HCT116 (cell line): Measurements from ENCODE around the gene TBC1D14. TPM values are rescaled to one million over a fixed set of nuclear protein-coding genes. Genes with fewer than 3 reads are reported as not detected.

Source experiments
- ATAC-seq: fragments of 200-7000 bp; cut with Tn5 transposase; 2 replicates; pipeline ENCODE4 v1.9.1; 2020; ENCODE audit warnings: mild to moderate bottlenecking, moderate library complexity
- BruUV-seq: library from RNA; stranded (reverse); fragments of 400-500 nt; replicated peaks from 2 replicates; lab custom pipeline; 2021; lab: Mats Ljungman, UMichigan
- CTCF ChIA-PET: fragments of 300-600 bp; sonication (Branson Sonifier 250); formaldehyde crosslinking; loops from one replicate; lab custom pipeline; 2021; ENCODE audit warnings: antibody characterized with exemption; lab: Charles Lee
- POLR2A ChIA-PET: fragments of 300-600, 350-600 bp; sonication (Branson Sonifier 250); formaldehyde crosslinking; loops from one replicate; lab custom pipeline; 2021; ENCODE audit warnings: antibody characterized with exemption; lab: Charles Lee
- RAD21 ChIA-PET, 2 experiments: fragments of 300-600 bp; sonication (Branson Sonifier 250); formaldehyde crosslinking; loops; one replicate each; lab custom pipeline; 2023; ENCODE audit warnings: low total read pairs in 2 of 2; ENCODE audit not compliant: uncharacterized antibody in 2 of 2, unreplicated experiment in 2 of 2, low non-redundant PET in 1 of 2; lab: Charles Lee
- DNase-seq: peaks from one replicate; pipeline ENCODE4 v3.0.0-alpha.2; 2010; ENCODE audit warnings: low read depth, low spot score
- H2AFZ ChIP-seq: fragments of 200-600 bp; shearing (Covaris generic), sonication (generic); 2 replicates; pipeline ENCODE4 v1.6.1; 2017; ENCODE audit warnings: low read depth, mixed run types, mixed read lengths, antibody characterized with exemption, low read length; ENCODE audit not compliant: poor library complexity, severe bottlenecking
- H3K27ac ChIP-seq: 2 replicates; pipeline ENCODE4 v1.5.1; 2012; ENCODE audit warnings: low read depth, low read length
- H3K27me3 ChIP-seq: fragments of 200-600 bp; sonication (generic); 2 replicates; pipeline ENCODE4 v1.6.1; 2016; ENCODE audit warnings: mixed run types, low read length, mixed read lengths; ENCODE audit not compliant: insufficient read depth
- H3K36me3 ChIP-seq, 2 experiments: fragments of 200-500 bp in 1 of 2; fragments of 200-600 bp in 1 of 2; sonication (Bioruptor generic) in 1 of 2; sonication (generic) in 1 of 2; 2 replicates each; pipeline versions ENCODE4 v1.5.1 to v1.6.1; 2014 to 2016; ENCODE audit warnings: low read length in 2 of 2, inconsistent platforms in 1 of 2, mixed read lengths in 1 of 2, mixed run types in 1 of 2; ENCODE audit not compliant: insufficient read depth in 2 of 2, control insufficient read depth in 1 of 2
- H3K4me1 ChIP-seq, 2 experiments: fragments of 200-600 bp in 1 of 2; sonication (generic) in 1 of 2; 2 replicates each; pipeline versions ENCODE4 v1.5.1 to v1.6.1; 2012 to 2017; ENCODE audit warnings: low read length in 2 of 2, inconsistent platforms in 1 of 2, mild to moderate bottlenecking in 1 of 2, mixed read lengths in 1 of 2, mixed run types in 1 of 2, moderate library complexity in 1 of 2; ENCODE audit not compliant: insufficient read depth in 2 of 2, control insufficient read depth in 1 of 2
- H3K4me2 ChIP-seq: fragments of 200-600 bp; sonication (generic); 2 replicates; pipeline ENCODE4 v1.6.1; 2017; ENCODE audit warnings: mixed run types, low read length, mixed read lengths
- H3K4me3 ChIP-seq, 2 experiments: fragments of 200-600 bp in 1 of 2; sonication (generic) in 1 of 2; replicated peaks in 1 of 2; 2 replicates each; pipeline ENCODE4 v1.5.1; 2011 to 2016; ENCODE audit warnings: low read length in 2 of 2, control low read depth in 1 of 2, low read depth in 1 of 2, mild to moderate bottlenecking in 1 of 2, mixed read lengths in 1 of 2, mixed run types in 1 of 2
- H3K79me2 ChIP-seq: fragments of 200-600 bp; sonication (generic); 2 replicates; pipeline ENCODE4 v1.6.1; 2017; ENCODE audit warnings: mild to moderate bottlenecking, mixed run types, low read length, moderate library complexity, mixed read lengths; ENCODE audit not compliant: insufficient read depth
- H3K9ac ChIP-seq: fragments of 200-600 bp; sonication (generic); 2 replicates; pipeline ENCODE4 v1.6.1; 2016; ENCODE audit warnings: low read length, mixed read lengths
- H3K9me2 ChIP-seq: fragments of 200-600 bp; sonication (generic), shearing (Covaris generic); 2 replicates; pipeline ENCODE4 v1.6.1; 2017; ENCODE audit warnings: mixed run types, mild to moderate bottlenecking, moderate library complexity; ENCODE audit not compliant: insufficient read depth
- H3K9me3 ChIP-seq, 2 experiments: fragments of 200-500 bp in 1 of 2; fragments of 200-600 bp in 1 of 2; sonication (Bioruptor generic) in 1 of 2; sonication (generic) in 1 of 2; 2 replicates each; pipeline ENCODE4 v1.6.1; 2014 to 2017; ENCODE audit warnings: low read length in 2 of 2, mixed read lengths in 2 of 2, inconsistent platforms in 1 of 2, low read depth in 1 of 2, mild to moderate bottlenecking in 1 of 2, mixed run types in 1 of 2, moderate library complexity in 1 of 2; ENCODE audit not compliant: control insufficient read depth in 1 of 2, insufficient read depth in 1 of 2
- H4K20me1 ChIP-seq: fragments of 200-600 bp; sonication (generic), shearing (Covaris generic); 2 replicates; pipeline ENCODE4 v1.6.1; 2017; ENCODE audit warnings: mixed run types, mild to moderate bottlenecking, moderate library complexity; ENCODE audit not compliant: insufficient read depth
- CBX3 ChIP-seq: IDR thresholded peaks from 2 replicates; pipeline ENCODE4 v1.6.1; 2012; ENCODE audit warnings: low read depth
- CTCF ChIP-seq, 3 experiments: fragments of 200-600 bp in 1 of 3; sonication (generic) in 1 of 3; IDR thresholded peaks in 2 of 3; conservative IDR thresholded peaks in 1 of 3; 2 replicates each; pipeline ENCODE4 v1.5.1; 2012 to 2017; ENCODE audit warnings: low read depth in 2 of 3, low read length in 2 of 3, antibody characterized with exemption in 1 of 3, borderline replicate concordance in 1 of 3, control low read depth in 1 of 3, mild to moderate bottlenecking in 1 of 3, mixed read lengths in 1 of 3, mixed run types in 1 of 3, moderate library complexity in 1 of 3; ENCODE audit not compliant: insufficient read depth in 1 of 3
- EGR1 ChIP-seq: IDR thresholded peaks from 2 replicates; pipeline ENCODE4 v1.6.1; 2012; ENCODE audit warnings: low read depth
- EZH2 ChIP-seq: fragments of 200-600 bp; sonication (generic); IDR thresholded peaks from 2 replicates; pipeline ENCODE4 v1.6.1; 2017; ENCODE audit warnings: antibody characterized with exemption, mixed run types
- EZH2phosphoT487 ChIP-seq: fragments of 200-600 bp; IDR thresholded peaks from 2 replicates; pipeline ENCODE4 v1.6.1; 2018; ENCODE audit warnings: antibody characterized with exemption, borderline replicate concordance
- JUND ChIP-seq: IDR thresholded peaks from 2 replicates; pipeline ENCODE4 v1.6.1; 2012
- MAX ChIP-seq: IDR thresholded peaks from 2 replicates; pipeline ENCODE4 v1.6.1; 2012
- REST ChIP-seq: IDR thresholded peaks from 2 replicates; pipeline ENCODE4 v1.6.1; 2012; ENCODE audit warnings: low read depth
- SIN3A ChIP-seq: IDR thresholded peaks from 2 replicates; pipeline ENCODE4 v1.6.1; 2012; ENCODE audit warnings: low read depth
- SP1 ChIP-seq: IDR thresholded peaks from 2 replicates; pipeline ENCODE4 v1.6.1; 2012; ENCODE audit warnings: low read depth
- YY1 ChIP-seq: IDR thresholded peaks from 2 replicates; pipeline ENCODE4 v1.6.1; 2011; ENCODE audit warnings: low read length, low read depth, moderate library complexity, mild to moderate bottlenecking; ENCODE audit not compliant: insufficient replicate concordance; ENCODE audit errors: extremely low read depth
- ZFX ChIP-seq: fragments of 450-650 bp; IDR thresholded peaks from 2 replicates; pipeline ENCODE4 v1.6.1; 2017
- intact Hi-C: fragments of 100-400 bp; cut with micrococcal nuclease; formaldehyde crosslinking; loops from 2 replicates; pipeline ENCODE4 v1.10.0; 2022
- total RNA-seq: library from RNA; stranded (reverse); gene quantifications from one replicate; pipeline ENCODE4 v1.2.1, GENCODE V29; 2021; ENCODE audit not compliant: unreplicated experiment

The TBC1D14 gene
- total RNA-seq, 1 experiment from 2014 or later: 62.9 TPM

DNA sequence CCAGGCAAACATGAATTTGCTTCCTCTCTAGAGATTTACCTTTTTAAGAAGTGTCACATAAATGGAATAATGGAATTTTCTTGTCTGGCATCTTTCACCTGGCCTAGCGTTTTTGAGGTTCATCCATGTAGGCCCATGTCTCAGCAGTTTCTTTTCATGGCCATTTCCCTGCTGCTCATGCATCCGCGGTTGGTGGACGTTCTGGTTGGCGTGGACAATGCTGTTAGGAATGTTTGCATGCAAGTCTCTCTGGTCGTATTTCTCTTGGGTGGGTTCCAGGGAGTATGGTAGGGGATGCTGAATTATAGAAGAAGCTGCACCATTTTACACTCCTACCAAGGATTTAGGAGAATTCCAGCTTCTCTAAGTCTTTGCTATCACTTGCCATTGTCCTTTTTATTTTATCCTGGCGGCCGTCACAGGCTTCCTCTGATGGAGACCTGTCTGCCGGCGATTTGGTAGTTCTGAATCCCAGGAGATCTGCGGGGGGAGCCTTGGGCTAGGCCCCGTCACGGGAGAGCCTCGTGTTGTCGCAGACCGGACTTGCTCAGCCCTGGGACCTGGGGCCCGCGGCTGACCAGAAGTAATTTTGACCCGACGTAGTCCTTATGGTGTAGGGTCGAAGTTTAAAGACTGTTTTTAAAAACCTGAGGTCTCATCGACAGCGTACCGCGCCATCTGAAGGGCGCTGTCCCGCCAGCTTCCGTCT, 76.6 kb downstream of the TBC1D14 start:
- Histone ChIP-seq H3K4me3 (peak overlapping the region; percentile 68 to 90), H3K9ac (peak overlapping the region; percentile 83), H4K20me1 (no peaks in the 10 kb centered on the region), H3K27ac (peak overlapping the region; percentile 66), H3K9me3 (no peaks in the 10 kb centered on the region), H3K36me3 (no peaks in the 10 kb centered on the region), H3K27me3 (no peaks in the 10 kb centered on the region), H3K4me1 (peaks cover 15 to 28% of the 10 kb centered on the region in 2 experiments; a peak in 2 of 4 replicates), H3K4me2 (peak overlapping the region; percentile 97), H2AFZ (no peak overlapping the region), H3K9me2 (no peaks in the 10 kb centered on the region), H3K79me2 (peaks cover 46% of the 10 kb centered on the region)
- ATAC-seq: peak; percentile 28; the same call in 1 of the 2 replicates
- intact Hi-C loops: loop anchor here (5.0 kb wide), 1 partner anchor 79 kb away; the partner anchor contains the start of gene TBC1D14
- ChIA-PET CTCF (interaction anchor here (1.2 to 1.6 kb wide), 2 partner anchors 12 to 96 kb away, joined by 4 to 6 read pairs; no protein-coding TSS in a partner anchor), POLR2A (interaction anchor here (1.2 to 2.1 kb wide), 2 partner anchors 13 to 81 kb away, joined by 5 to 11 read pairs; partner anchors contain the start of gene GRPEL1), RAD21 (interaction anchor here in 1 of 2 experiments (0.6 kb wide), 1 partner anchor 77 kb away, joined by 3 read pairs; no protein-coding TSS in a partner anchor)
- TSS peak; percentile 84 for BruUV-seq
- TF ChIP-seq EZH2 (no peak), MAX (no peak), EZH2phosphoT487 (no peak), JUND (no peak), SP1 (no peak), EGR1 (no peak), CTCF (IDR thresholded peaks at IDR 0.05 in 2 of 3, conservative IDR thresholded peaks at IDR 0.05 in 1 of 3; ENCODE audit: borderline replicate concordance in 1 of 3, insufficient read depth in 1 of 3, low read depth in 2 of 3, low read length in 2 of 3) (0 out of 6 replicates have a peak, but pooled peaks of 1 of the 3 experiments have one; percentile 6), ZFX (peak; percentile 35), REST (no peak), SIN3A (no peak), YY1 (no peak), CBX3 (0 out of 2 replicates have a peak, but pooled peaks have one; percentile 11)
- no peak for DNase-seq
